PFSK-1 (cell line): ENCODE data around the gene SYTL2.

ENCODE experiments used
- FOXP2 ChIP-seq: optimal IDR thresholded peaks from 2 replicates; pipeline ENCODE3; 2011; ENCODE audit warnings: borderline replicate concordance, control low read depth, inconsistent platforms; ENCODE audit not compliant: insufficient read depth; ENCODE audit errors: extremely low read length, extremely low read depth
- POLR2AphosphoS5 ChIP-seq: IDR thresholded peaks from 2 replicates; pipeline ENCODE4 v1.6.1; 2012; ENCODE audit warnings: low read depth, mild to moderate bottlenecking, control low read depth, low read length, moderate library complexity
- SIN3A ChIP-seq: IDR thresholded peaks from 2 replicates; pipeline ENCODE4 v1.6.1; 2012; ENCODE audit warnings: mild to moderate bottlenecking, low read length, moderate library complexity, borderline replicate concordance; ENCODE audit not compliant: insufficient read depth
- TAF1 ChIP-seq: IDR thresholded peaks from 2 replicates; pipeline ENCODE4 v1.6.1; 2012; ENCODE audit warnings: low read length, control low read depth, borderline replicate concordance; ENCODE audit not compliant: insufficient read depth
- TF ChIP-seq, protein P1 (sequence below), 2 experiments: IDR thresholded peaks; 2 replicates each; pipeline versions ENCODE4 v1.6.1 to v1.8.0; 2011 to 2012; ENCODE audit warnings: low read depth in 2 of 2, low read length in 2 of 2, control low read depth in 1 of 2, inconsistent platforms in 1 of 2, mild to moderate bottlenecking in 1 of 2, moderate library complexity in 1 of 2; ENCODE audit not compliant: insufficient read depth in 1 of 2

DNA sequence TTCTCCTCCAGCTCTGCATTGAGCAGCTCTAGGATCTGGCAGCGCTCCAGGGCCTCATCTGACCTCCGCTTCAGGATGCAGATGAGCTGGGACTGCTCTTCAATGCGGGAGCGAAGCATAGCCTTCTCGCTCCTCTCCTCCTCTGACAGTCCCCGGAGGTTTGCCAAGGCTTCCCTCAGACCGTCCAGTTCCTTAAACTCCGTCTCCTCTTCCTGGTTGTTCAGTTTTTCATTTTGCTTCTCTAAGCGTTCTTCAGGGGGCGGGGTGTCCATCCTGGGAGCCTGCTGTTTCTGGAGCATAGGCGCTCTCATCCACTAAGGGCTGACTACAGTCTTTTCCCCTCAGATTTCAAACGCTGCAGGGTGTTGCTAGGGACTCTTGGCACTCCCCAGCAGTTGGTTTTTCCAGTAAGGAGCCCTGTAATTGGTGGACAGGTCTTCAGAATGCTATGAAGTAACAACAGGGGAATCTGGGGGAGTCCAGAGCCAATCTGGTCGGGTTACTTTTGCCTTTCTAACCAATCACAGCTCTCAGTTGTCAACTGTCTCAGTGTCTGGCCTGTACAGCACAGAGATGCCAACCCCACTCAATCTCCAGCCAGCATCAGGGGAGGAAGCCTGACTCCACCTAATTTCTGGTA is 125.0 kb downstream of the SYTL2 start, which contains the start of gene CCDC89:
- TF ChIP-seq POLR2AphosphoS5 (no peak), TAF1 (no peak), FOXP2 (no peak), SIN3A (no peak)
- TF ChIP-seq, protein P1, sequence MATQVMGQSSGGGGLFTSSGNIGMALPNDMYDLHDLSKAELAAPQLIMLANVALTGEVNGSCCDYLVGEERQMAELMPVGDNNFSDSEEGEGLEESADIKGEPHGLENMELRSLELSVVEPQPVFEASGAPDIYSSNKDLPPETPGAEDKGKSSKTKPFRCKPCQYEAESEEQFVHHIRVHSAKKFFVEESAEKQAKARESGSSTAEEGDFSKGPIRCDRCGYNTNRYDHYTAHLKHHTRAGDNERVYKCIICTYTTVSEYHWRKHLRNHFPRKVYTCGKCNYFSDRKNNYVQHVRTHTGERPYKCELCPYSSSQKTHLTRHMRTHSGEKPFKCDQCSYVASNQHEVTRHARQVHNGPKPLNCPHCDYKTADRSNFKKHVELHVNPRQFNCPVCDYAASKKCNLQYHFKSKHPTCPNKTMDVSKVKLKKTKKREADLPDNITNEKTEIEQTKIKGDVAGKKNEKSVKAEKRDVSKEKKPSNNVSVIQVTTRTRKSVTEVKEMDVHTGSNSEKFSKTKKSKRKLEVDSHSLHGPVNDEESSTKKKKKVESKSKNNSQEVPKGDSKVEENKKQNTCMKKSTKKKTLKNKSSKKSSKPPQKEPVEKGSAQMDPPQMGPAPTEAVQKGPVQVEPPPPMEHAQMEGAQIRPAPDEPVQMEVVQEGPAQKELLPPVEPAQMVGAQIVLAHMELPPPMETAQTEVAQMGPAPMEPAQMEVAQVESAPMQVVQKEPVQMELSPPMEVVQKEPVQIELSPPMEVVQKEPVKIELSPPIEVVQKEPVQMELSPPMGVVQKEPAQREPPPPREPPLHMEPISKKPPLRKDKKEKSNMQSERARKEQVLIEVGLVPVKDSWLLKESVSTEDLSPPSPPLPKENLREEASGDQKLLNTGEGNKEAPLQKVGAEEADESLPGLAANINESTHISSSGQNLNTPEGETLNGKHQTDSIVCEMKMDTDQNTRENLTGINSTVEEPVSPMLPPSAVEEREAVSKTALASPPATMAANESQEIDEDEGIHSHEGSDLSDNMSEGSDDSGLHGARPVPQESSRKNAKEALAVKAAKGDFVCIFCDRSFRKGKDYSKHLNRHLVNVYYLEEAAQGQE (IDR thresholded peaks at IDR 0.05; ENCODE audit: insufficient read depth in 1 of 2, low read depth in 2 of 2, low read length in 2 of 2) = no peak
